CD4-positive, alpha-beta T cell treated with Interleukin-1 beta for 1 hour (primary cell): ENCODE results near the gene ETV2.
"Not testable (repeated sequence)": the region's sequence is repeated elsewhere in the genome, so short reads cannot be mapped to it uniquely, and the experiment has no call there.

Experiments used
- DNase-seq, 2 donors: peaks; one replicate each; pipeline ENCODE4 v3.0.0-alpha.2; 2020 to 2022

The ETV2 gene

DNA sequence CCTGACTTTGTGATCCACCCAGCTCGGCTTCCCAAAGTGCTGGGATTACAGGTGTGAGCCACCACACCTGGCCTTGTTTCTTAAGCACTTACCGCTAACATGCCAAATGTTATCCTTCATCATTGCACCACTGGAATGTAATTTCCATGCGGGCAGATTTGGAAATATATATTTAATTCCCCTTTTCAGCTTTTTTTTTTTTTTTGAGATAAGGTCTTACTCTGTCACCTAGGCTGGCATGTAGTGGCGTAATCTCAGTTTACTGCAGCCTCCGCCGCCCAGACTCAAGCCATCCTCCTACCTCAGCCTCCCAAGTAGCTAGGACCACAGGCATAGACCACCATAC lies 20.4 kb downstream of the ETV2 start:
- no peak for DNase-seq

DNA sequence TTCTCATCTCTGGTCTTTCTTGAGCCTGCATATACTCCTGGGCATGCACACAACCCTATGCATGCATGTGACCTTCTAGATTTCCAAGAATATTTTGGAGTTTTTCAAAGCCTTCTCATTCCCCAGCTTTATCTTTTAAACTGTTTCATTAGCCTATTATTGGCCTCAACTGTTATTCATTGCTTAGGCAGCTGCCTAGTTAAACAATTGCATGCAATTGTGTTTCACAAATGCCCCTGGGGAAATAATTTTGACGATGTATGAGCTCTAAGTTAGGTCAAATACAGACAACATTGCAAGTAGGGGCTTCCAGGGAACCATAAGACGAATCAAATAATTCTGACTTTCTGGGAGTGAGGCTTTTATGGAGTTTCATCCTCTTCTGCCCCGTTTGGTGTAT lies 22.4 kb downstream of the ETV2 start:
- DNase-seq, result no peak

DNA sequence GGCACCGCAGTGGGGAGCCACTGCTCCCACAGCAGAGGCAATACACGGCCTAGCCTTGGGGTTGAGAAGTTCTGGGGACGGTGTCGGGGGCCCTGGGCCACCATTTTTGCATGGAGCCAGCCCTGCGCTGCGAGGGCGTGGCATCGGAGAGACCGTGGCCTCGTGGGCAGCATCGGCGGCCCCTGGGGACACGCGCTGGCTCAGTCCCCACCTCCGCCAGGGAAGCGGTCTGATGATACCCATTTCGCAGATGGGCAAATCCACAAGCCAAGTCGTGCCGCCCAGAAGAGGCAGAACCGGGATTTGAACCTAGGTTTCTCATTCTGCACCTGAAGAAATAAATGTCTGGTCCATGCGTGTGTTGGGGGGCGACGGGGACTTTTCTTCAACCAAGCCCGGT lies 23.6 kb downstream of the ETV2 start:
- no peak for DNase-seq

DNA sequence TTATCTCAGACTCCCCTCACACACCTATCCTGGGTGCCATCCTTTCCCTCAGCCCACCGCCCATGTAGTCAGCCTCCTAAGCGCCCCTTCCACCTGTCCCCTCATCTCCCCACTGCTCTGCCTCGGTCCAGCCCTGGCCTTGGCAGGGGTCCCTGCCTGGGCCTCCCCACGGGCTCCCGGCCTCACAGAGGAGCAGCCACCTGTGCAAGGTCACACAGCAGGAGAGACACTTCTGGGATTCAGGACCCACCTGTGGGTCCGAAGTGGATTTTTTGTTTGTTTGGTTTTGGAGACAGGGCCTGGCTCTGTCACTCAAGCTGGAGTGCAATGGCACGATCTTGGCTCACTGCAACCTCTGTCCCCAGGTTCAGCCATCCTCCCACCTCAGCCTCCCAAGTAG lies 24.1 kb downstream of the ETV2 start:
- DNase-seq, result no peak

DNA sequence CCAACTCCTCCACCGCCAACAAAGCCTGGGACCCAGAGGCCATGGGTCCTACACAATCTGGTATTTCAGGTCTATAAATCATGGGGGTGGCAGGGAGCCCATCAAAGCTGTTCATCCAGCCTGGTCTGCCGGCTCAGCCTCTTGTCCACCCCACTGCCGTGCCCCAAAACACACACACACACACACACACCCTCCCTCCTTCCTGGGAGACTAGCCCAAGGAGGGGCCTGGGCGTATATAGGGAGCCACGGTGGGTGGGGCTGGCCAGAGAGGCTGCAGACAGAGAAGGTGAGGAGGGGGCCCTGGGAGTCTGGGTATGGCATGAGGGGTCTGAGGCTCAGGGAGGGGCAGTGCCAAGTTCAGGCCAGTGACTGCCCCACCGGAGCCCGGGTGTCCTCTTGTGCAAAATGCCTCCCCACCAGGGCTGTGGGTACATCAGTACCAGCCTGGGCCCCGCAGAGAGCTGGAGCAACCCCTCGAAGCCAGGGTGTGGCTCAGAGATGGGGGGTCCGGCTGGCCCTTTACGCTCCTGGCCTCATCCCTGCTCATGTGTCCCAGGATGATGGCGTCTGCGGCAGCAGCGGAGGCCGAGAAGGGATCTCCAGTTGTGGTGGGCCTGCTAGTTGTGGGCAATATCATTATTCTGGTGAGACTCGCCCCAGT lies 24.8 kb downstream of the ETV2 start, which contains the start of gene UPK1A:
TSS of gene UPK1A (plus strand) at position 267 of the 663 bp plus-strand sequence. CDS start at position 563, 296 bp downstream.
- no peak for DNase-seq

DNA sequence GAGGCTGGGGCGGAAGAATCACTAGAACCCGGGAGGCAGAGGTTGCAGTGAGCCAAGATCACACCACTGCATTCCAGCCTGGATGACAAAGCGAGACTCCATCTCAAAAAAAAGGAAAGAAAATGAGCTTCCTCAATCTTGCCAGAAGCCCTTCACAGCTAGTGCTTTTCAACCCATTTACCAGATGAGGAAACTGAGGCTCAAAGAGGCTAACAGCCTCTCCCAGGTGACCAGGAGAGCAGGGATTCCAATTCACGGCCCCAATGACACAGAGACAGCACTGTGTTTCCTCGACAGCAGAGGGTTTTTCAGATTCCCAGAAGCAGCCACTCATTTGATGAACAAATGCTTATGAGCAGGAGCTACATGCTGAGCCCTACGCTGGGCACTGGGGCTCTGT lies 28.0 kb downstream of the ETV2 start:
- no peak for DNase-seq

DNA sequence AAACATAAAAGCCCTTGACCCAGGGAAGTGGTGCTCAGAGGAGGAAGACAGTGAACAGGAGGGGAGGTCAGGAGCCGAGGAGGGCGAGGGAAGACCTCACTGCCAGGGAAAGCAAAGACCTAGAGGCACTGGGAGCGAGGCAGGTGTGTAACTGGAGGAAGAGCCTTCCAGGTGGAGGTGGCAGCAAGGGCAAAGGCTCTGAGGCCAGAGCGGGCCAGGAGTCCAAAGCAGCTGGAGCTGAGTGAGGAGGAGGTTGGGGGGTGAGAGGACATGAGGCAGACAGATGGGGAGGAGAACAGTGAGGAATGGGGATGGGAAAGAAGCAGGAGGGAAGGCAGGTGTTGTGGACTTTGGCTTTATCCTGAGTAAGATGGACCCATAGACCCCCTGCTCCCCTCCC lies 28.4 kb downstream of the ETV2 start:
- no peak for DNase-seq

DNA sequence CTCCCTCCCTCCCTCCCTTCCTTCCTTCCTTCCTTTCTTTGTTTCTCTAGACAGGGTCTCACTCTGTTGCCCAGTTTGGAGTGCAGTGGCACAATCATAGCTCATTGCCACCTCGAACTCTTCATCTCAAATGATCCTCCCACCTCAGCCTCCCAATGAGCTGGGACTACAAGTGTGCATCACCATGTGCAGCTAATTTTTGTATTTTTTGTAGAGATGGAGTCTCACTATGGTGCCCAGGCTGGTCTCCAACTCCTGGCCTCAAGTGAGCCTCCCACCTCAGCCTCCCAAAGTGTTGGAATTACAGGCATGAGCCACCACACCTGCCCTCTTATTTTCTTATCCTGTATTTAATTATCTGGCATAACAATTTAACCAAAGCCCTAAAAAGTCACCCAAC lies 29.1 kb downstream of the ETV2 start:
- no peak for DNase-seq

DNA sequence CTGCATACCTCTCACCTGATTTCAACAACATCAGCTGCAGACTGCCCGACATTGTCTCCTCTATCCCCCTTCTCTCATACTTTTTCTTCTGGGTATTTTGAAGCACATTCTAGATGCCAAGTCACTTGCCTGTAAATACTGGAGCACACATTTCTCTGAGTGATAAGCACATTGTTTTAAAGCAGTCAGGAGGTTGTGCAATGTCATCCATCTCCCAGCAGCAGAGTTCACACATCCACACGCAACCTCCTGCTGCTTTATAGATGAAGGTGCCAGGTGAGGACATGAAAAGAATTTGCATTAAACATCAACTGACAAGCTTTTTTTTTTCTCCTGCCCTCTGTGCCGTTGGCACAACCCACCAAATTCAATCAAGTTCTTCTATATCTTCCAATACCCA lies 30.3 kb downstream of the ETV2 start:
- DNase-seq, result no peak

DNA sequence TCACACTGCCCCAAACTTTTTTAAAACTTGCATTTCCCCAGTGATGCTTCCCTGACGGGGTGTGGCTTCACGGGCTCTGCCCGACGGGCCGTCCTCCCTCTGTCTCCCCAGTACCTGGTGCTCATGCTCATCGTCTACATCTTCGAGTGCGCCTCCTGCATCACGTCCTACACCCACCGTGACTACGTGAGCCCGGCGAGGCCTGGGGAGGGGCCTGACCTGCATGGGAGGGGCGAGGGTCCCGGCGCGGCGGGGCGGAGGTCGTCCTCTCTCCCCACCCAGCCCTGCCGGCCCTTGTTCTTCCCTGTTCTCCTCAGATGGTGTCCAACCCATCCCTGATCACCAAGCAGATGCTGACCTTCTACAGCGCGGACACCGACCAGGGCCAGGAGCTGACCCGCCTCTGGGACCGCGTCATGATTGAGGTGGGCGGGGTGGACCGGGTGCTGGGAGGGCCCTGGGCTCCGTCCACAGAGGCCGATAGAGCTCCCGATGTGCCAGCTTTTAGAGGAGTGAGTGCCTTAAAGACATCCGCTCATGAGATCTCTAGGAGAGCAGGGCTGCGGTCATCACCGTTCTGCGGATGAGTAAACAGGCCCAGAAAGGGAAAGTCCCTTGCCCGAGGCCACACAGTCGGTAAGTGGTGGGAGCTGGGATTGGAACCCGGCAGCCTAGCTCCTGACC lies 31.7 kb downstream of the ETV2 start:
- DNase-seq, result peak; percentile 19 to 41

DNA sequence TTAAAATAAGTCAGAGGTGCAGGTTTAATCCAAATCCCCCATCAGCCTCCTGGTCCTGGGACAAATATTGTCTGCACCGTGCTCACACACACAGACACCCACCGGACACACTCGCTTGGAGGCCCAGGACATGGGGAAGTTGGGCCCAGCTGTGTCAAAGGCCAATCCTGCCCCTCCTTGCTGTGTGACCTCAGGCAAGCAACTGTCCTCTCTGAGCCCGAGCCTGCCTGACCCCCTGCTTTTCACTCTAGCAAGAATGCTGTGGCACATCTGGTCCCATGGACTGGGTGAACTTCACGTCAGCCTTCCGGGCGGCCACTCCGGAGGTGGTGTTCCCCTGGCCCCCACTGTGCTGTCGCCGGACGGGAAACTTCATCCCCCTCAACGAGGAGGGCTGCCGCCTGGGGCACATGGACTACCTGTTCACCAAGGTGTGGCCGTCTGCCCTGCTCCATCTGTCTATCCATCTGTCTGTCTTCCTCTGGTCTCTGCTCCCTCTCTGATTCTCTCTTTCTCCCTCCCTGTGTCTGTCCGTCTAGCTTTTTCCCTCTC lies 34.1 kb downstream of the ETV2 start:
- DNase-seq, result no peak

DNA sequence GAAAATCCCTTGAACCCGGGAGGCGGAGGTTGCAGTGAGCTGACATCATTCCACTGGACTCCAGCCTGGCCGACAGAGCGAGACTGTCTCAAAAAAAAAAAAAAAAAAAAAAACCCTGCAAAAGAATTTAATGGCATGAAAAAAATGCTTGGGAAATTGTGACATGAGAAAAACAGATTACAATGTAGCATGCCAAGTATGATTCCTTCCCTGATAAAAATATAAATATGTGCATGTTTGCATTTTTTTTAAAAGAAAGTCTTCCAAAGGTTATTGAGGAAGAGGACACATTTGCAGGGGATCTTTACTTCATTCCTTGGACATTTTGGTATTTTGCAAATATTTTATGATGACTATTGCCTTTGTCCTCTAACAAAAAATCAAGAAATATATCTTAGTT lies 48.3 kb downstream of the ETV2 start:
- DNase-seq, result no peak

DNA sequence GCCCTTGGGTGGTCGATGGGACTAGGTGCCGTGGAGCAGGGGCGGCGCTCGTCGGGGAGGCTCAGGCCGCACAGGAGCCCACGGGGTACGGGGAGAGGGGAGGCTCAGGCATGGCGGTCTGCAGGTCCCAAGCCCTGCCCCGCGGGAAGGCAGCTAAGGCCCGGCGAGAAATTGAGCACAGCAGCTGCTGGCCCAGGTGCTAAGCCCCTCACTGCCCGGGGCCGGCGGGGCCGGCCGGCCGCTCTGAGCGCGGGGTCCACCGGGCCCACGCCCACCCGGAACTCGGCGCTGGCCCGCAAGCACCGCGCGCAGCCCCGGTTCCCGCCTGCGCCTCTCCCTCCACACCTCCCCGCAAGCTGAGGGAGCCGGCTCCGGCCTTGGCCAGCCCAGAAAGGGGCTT lies 49.6 kb downstream of the ETV2 start:
- DNase-seq, result not testable (repeated sequence)

DNA sequence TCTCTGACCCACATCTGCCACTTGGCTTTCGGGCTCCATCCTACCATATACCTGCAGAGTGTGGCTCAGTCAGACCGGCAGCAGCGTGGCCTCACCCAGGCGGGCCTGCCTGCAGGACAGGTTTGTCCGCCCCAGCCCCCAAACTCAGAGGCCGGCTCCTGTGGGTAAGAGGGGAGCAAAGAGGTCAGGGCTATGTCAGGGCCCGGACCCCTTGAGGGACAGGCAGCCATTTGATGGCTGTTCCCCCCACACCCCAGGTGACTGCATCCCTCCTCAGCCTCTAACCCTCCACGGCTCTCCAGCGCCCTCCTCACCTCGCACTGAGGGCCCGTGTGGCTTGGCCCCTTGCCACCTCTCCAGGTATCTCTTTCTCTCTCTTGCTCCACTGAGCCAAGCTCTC lies 50.5 kb downstream of the ETV2 start:
- DNase-seq, result no peak

DNA sequence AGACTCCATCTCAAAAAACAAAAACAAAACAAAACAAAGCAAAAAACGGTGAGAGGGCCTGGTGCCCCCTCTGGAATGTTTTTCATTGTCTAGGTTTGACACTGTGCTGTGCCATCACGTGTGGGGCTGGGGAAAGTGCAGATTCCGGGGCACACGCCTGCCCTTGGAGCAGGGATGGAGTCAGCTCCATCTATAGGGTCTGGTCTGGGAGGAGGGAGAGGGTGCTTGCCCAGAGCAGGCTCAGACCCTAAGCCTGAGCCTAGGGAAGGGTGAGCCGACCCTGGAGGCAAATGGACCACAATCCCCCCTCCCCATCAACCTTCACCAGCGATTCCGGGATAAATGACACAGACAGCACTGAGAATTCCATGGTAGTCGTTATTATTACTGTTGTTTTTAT lies 51.9 kb downstream of the ETV2 start:
- no peak for DNase-seq

DNA sequence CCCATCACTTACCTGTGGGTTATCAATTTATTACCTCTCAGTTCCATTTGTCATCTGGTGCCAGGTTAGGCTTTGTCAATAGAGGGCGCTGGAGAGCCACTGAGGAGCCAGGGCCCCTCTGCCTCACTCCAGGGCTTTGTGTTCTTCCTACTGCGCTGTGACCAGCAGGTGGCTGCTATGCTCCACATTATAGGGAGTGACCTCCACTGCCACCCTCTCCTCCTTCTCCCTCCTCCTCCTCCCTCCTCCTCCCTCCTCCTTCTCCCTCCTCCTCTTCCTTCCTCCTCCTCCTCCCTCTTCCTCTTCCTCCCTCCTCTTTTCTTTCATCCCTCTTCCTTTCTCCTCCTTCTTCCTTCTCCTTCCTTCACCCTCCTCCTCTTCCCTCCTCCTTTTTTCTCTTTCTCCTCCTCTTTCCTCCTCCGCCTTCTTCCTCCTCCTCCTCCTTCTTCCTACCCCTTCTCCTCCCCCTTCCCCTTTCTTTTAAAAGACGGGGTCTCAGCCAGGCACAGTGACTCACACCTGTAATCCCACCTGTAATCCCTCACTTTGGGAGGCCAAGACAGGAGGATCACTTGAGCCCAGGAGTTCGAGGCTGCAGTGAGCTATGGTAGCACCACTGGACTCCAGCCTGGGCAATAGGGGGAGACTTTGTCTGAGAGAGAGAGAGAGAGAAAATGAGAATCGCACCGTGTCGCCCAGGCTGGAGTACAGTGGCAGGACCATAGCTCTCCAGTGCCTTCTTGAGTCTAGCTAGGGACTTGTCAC lies 52.5 kb downstream of the ETV2 start:
- peak; percentile 90 to 94 for DNase-seq
